GM19351 (cell line): ENCODE data around the gene L1CAM.

Experiments
- ATAC-seq: cut with Tn5 transposase; IDR thresholded peaks from one replicate; pipeline ENCODE4 v1.9.1; 2021; ENCODE audit warnings: mild to moderate bottlenecking, moderate library complexity; ENCODE audit not compliant: unreplicated experiment

Gene L1CAM, protein sequence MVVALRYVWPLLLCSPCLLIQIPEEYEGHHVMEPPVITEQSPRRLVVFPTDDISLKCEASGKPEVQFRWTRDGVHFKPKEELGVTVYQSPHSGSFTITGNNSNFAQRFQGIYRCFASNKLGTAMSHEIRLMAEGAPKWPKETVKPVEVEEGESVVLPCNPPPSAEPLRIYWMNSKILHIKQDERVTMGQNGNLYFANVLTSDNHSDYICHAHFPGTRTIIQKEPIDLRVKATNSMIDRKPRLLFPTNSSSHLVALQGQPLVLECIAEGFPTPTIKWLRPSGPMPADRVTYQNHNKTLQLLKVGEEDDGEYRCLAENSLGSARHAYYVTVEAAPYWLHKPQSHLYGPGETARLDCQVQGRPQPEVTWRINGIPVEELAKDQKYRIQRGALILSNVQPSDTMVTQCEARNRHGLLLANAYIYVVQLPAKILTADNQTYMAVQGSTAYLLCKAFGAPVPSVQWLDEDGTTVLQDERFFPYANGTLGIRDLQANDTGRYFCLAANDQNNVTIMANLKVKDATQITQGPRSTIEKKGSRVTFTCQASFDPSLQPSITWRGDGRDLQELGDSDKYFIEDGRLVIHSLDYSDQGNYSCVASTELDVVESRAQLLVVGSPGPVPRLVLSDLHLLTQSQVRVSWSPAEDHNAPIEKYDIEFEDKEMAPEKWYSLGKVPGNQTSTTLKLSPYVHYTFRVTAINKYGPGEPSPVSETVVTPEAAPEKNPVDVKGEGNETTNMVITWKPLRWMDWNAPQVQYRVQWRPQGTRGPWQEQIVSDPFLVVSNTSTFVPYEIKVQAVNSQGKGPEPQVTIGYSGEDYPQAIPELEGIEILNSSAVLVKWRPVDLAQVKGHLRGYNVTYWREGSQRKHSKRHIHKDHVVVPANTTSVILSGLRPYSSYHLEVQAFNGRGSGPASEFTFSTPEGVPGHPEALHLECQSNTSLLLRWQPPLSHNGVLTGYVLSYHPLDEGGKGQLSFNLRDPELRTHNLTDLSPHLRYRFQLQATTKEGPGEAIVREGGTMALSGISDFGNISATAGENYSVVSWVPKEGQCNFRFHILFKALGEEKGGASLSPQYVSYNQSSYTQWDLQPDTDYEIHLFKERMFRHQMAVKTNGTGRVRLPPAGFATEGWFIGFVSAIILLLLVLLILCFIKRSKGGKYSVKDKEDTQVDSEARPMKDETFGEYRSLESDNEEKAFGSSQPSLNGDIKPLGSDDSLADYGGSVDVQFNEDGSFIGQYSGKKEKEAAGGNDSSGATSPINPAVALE

DNA sequence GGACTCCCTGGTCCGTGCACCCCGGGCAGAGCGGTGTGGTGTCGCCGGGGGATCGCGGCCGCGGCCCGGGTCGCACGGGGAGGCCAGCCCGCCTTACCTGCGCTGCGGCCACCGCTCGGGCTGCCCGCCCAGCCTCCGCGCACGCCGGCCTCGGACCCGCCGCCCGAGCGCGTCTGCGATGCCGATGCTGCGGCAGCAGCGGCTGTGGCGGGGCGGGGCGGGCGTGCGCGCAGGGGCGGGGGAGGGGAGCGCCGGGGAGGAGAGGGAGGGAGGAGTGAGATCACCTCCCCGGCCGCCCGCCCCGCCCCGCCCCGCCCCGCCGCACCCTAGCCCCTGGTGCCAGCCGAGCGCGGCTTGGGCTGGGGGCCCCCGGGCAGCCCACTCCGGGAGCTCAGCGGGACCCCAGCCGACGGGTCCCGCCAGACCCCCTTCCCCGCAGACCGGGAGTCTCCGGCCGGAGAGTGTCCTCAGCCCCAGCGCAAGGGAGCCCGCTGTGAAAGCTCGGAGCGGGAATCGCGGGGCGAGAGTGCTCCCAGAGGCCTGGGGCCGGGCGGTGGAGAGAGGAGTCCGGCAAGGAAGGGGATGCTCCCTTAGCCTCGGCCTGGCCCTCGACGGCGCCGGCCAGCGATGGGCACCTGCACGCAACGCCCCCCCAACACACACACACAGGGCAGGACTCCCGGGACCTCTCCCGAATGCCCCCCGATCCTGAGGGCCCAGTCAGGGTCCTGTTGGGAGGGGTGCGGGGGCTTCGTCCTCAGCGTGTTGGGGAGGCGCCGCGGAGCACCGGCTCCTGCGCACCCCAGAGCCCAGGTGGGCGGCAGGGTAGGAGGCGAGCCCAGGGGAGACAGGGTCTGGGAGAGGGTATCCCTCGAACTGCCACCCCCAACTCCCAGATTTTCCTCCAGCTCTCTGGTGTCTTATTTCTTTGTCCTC is at the start of gene L1CAM:
L1CAM (minus strand) TSS at position 206 of the 936 bp plus-strand sequence. CDS start 10,337 bp downstream, outside the sequence.
- no peak for ATAC-seq

DNA sequence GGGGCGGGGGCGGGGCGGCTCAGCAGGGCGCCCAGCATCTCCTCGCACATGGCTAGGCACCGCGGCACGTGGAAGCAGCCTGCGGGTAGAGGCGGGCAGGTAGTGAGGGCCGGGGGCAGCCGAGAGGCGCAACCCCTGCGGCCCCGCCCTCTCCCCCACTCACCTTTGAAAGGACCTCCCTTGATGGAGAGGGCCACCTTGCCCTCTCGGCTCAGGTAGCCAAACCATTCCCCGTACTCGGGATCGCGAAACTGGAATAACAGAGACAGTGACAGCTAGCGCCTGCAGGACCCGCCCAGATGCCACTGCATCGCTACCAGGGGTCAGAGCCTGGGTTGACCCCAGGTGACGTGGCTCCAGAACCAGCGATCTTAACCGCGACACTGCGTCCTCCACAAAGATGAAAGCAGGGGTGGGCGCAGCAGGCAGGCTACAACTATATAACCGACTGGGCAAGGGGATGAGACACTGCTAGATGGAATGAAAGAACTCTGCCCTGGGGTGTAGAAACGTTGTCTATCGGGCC is 49.4 kb upstream of the L1CAM start:
- ATAC-seq: no peak

DNA sequence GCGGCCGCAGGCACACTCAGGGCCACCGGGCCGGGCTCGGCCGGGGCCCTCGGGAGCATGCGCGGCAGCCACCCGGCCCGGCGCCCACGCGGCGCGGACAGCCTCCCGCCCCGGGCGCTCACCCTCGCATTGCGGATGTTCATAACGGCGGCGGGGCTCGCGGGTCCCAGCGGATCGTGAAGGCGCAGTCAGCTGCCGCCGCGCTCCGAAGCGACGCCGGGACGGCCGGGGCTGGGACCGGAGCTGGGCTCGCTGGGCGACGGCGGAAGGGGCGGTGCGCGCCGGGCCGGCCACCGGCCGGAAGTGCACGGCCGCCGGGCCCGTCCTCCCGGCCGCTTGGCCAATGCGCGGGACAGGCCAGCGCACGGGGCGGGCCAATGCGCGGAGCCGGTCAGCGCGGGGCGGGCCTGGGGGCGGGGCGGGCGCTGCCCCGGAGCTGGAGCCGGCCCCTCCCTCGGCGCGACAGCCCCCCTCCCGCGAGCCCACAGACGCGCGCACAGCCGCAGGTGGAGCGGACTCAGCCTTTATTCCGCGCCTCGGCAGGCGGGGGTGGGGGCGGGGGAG is 48.9 kb upstream of the L1CAM start, which contains the start of gene NAA10:
NAA10 (minus strand) TSS at position 276 of the 564 bp plus-strand sequence; CDS start at position 143, 133 bp downstream.
- peak; percentile 86 for ATAC-seq

DNA sequence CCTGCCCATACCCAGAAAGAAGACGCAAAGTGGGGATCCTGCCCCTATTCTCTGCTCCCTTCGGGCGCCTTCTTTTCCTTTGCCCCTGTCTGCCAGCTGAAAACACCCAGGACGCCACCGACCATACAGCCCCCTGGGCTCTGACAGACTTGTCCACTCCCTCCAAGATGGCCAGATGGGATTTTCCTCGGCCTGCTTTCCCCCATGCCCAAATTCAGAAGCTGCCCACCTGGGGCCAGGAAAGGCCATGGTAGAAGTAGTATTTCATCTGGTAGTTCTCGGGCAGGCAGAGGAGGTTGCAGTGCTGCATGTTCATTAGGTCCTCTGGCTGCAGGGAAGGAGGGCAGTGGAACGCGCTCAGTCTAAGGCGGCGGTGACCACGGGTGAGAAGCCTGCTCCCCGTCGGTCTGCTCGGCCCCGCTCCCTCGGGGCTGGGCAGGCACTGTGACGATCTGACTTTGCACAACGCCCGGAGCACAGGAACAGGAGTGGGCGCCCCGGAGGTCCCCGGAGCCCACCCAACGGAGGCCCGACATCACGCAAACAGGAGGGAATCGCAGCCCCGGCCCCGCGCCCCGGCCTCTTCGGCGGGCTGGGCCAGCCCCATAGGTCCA is 48.3 kb upstream of the L1CAM start:
- peak; percentile 12 for ATAC-seq

DNA sequence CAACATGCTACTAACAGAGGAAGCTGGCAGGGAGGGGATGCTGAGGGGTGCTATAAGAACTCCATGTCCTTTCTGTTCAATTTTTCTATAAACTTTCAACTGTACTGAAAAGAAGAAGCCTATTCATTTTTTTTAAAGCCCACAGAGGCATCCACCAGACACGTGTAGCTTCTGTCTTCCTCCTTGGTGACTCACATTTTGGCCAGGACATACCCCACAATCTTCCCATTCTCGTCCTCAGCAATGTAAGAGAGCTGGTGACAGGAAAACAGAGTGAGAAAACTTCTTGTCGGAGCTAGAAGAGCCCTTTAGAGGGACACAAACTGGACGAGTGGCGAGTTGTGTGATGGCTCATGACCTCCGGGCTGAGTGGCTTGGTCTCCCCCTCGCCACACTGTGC is 47.8 kb upstream of the L1CAM start:
- ATAC-seq: no peak

DNA sequence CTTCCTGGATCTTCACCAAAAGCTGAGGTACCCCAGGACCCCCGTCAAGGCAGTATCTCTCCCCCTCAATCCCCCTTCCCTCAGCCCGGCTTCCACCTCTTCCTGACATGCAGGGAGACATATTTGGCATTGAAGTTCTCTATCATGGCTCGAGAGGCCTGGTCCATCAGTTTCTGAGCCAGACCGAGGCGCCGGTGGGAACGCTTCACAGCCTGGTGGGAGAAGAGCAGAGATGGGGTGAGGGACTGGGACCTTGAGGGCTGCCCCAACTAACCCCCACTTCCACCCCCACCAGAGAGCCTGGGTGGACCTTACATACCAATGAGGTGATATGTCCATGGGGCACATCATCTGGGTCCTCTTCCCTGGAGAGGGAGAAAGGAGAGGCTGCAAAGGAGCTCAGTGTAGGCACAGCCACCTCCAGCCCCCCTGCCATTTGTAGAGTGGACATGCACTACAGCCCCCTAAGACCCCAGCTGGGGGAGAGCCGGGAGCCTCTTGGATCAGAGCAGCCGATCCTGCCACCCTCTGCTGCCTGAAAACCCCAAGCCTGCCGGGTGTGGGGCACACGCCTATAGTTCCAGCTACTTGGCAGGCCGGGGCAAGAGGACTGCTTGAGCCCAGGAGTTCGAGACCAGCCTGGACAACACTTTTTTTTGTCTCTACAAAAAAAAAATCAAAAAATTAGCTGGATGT is 46.4 kb upstream of the L1CAM start:
- no peak for ATAC-seq

DNA sequence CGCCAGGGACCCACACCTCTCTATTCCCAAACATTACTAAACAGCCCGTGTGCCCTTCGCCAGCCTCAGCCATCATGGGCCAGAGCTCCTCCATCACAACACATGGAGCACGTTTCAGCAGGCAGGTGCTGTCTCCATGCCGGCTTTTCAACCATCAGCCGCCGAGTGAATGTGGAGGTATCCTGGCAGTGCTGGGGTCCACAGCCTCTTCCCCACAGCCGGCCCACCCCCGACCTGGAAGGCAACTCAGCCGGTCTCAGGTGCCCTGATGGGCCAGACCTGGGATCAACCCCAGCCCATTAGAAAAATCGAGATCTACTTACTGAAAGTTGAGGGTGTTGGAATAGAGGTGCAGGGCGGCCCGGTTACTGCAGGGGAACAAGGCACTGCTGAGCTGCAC is 45.8 kb upstream of the L1CAM start:
- no peak for ATAC-seq

DNA sequence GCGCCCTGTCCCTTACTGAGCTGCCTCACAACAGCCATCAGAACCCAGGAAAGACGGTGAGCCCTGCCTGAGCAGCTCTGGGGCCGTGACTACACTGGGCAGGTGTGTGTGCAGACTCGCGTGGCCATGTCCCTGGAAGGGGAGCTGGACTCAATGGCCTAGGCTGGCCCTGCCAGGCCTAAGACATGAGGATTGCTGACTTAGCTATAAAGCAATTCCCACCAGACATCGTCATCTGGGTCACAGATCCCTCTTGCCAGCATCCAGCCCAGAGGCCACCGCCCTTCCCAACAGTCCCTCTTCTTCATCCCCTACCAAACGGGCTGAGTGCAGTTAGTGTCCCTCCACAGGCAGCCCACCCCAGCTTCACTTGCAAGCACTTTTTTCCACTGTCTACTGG is 45.2 kb upstream of the L1CAM start:
- ATAC-seq: no peak

DNA sequence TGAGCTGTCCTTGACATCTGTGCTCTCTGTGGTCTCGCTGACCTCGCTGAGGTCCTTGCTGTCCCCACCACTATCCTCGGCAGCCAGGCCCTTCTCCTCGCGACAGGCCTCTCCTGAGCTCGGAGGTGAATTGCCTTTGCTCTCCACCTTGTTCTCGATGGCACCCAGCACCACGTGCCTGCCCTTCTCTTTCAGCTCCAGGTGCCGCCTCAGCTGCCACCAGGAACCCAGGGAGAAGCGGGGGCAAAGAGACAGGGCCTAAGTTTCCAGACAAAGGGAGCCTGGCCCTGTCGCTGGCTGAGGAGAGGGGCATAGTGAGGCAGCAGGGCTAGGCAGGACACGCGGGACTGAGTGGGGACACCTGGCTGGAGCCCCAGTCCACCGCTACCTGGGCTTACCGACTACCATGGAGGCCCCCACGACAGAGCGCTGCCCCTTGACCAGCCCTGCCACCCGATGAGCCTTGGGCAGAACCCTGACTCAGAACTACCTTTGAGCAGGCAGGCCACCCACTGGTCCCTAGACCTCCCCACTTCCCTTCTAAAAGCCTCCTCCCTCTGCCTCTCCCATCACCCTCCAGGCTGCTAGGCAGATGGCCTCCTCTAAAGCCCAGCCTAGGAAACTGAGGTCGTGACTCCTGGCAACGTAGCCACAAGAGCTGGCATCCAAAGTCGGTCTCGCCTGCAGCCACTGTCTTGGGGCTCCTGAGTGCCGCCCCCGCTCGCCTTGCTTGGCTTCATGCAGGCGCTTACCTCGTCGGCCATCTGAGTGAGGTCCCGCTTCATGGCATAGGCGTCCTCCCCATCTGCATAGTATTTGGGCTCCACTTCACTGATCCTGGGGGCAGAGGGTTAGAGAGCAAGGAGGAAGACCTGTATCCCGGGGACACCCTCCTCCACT is 44.3 kb upstream of the L1CAM start:
- ATAC-seq: no peak

DNA sequence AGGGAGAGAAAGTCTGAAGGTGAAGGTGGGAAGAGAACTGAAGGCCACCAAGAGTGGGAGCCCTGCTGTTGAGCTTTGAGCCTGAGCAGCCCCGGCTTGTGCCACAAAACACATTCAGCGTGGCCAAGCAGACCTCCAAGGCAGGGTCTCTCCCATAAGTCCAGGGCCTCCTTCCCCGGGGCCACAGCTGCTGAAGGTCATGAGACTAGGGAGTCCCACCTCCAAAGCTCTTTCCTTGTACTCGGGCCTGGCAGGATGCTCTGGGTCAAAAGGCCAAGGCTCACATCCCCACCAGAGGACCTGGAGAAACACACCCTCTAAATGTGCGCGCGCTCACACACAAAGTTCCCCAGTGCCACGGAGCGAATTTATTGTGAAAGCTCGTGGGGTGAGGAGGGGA is 43.6 kb upstream of the L1CAM start:
- no peak for ATAC-seq

DNA sequence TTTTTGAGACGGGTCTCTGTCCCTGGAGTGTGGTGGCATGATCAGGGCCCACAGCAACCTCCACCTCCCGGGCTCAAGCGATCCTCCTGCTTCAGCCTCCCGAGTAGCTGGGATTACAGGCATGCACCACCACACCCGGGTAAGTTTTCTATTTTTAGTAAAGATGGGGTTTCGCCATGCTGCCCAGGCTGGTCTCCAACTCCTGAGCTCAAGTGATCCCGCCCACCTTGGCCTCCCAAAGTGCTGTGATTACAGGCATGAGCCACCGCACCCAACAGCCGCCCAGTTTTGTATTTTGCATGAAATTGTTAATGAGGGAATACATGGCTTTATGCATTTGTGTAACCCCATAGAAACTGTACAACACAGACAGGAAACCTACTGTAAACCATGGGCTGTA is 42.9 kb upstream of the L1CAM start:
- ATAC-seq: no peak

DNA sequence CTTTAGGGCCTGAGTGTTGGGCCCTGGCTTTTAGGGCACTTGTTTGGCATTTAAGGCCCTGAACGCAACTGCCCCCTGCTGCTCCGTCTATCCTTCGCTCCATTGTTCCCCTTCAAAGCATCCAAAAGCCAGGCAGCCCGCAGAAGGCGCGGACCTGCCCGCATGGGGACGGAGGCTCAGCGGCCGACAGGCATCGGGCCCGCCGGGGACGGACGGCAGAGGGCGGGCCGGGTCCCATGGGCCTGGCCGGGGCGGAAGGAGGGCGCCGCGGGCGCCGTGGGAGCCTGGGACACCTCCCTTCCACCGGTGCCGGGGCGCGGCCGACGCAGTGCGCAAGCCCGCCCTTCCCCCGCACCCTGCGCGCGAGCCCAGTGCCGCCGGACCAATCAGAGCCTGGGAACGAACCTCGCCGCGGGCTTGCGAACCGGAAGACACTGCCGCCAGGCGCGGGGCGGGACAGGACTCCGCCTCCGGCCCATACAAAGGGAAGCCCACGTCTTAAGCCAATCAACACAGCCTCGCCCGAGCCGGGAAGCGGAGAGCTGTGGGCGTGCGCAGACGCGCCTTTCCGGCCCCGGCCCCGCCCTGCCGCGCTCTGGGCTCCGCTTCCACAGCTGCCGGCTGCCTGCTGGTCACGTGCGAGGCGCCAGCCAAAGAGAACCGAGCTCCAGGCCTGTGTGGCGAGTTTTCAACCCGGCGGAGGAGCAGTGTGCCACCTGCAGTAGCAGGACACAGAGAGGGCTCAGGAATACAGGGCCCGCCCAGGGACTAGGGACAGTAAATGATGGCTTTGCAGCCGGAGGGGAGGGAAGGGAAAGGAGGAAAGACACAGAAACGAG is 42.2 kb upstream of the L1CAM start:
- ATAC-seq: peak; percentile 61

DNA sequence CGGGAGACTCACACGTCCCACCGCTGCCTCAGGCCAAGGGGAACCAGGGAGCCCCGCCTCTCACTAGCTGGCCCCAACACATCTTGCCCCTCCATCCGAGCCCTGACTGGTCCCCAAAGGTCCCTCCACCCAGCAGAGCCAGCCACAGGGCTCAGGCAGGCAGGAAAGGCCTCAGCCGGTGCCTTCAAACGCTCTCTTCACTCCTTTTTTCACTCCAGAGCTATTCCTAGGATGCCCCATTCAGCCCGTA is 41.6 kb upstream of the L1CAM start:
- ATAC-seq: no peak

DNA sequence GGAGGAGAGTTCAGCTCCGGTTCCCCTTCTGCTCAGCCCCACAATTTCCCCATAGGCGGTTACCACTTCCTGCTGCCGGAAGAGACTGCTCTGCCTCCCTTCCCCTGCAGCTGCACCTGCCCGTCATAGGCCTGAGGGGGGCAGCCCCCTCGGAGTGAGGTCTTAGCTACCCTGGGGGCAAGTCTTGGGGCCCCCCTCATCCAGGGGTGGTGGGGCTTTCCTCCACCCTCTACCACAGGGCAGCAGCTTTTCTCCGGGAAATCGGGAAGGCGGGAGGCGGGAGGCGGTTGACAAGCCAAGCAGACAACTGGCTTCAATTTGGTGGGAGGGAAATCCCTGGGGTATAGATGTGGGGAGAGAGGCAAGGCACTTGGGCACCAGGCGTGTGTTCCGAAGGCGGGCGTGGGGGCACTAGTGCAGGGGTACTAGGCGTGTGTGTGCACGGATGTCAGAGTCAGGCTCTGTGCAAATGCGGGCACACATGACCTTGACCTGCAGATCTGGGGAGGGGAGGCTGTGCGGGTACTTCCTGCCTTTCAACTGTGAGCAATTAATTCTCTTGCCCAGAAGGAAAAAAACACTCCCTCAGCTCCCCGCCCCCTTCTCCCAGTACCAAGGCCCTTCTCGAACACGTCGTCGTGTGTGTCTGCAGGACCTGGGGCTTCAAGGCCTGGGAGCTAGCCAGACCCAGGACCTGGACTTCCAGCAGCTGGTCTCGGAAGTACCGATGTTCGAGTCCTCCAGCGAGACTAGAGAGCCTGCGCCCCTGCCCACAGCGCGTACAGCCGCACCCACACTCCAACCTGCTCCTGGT is 41.1 kb upstream of the L1CAM start:
- peak; percentile 41 for ATAC-seq

DNA sequence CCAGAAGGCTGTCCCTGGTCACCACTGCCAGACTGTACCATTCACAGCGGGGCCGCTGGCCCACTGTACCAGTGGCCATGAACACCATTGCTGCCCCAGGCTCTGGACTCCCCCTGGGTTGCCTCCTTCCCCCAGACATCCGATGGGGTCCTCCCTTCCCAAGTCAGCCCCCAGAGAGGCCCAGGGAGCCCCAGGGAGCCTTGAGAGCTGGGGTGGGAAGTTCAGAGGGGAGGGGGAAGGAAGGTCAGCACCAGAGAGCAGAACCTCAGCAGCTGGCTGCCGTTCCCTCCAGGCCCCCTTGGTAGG is 40.5 kb upstream of the L1CAM start:
- no peak for ATAC-seq
